HCT116 (cell line): ENCODE data around the gene MRPL18. TPM values are rescaled to one million over a fixed set of nuclear protein-coding genes. Genes with fewer than 3 reads are reported as not detected.

Experiments
- ATAC-seq: fragments of 200-7000 bp; cut with Tn5 transposase; 2 replicates; pipeline ENCODE4 v1.9.1; 2020; ENCODE audit warnings: mild to moderate bottlenecking, moderate library complexity
- BruUV-seq: library from RNA; stranded (reverse); fragments of 400-500 nt; replicated peaks from 2 replicates; lab custom pipeline; 2021; lab: Mats Ljungman, UMichigan
- CTCF ChIA-PET: fragments of 300-600 bp; sonication (Branson Sonifier 250); formaldehyde crosslinking; loops from one replicate; lab custom pipeline; 2021; ENCODE audit warnings: antibody characterized with exemption; lab: Charles Lee
- POLR2A ChIA-PET: fragments of 300-600, 350-600 bp; sonication (Branson Sonifier 250); formaldehyde crosslinking; loops from one replicate; lab custom pipeline; 2021; ENCODE audit warnings: antibody characterized with exemption; lab: Charles Lee
- RAD21 ChIA-PET, 2 experiments: fragments of 300-600 bp; sonication (Branson Sonifier 250); formaldehyde crosslinking; loops; one replicate each; lab custom pipeline; 2023; ENCODE audit warnings: low total read pairs in 2 of 2; ENCODE audit not compliant: uncharacterized antibody in 2 of 2, unreplicated experiment in 2 of 2, low non-redundant PET in 1 of 2; lab: Charles Lee
- DNase-seq: peaks from one replicate; pipeline ENCODE4 v3.0.0-alpha.2; 2010; ENCODE audit warnings: low read depth, low spot score
- H2AFZ ChIP-seq: fragments of 200-600 bp; shearing (Covaris generic), sonication (generic); 2 replicates; pipeline ENCODE4 v1.6.1; 2017; ENCODE audit warnings: low read depth, mixed run types, mixed read lengths, antibody characterized with exemption, low read length; ENCODE audit not compliant: poor library complexity, severe bottlenecking
- H3K27ac ChIP-seq: 2 replicates; pipeline ENCODE4 v1.5.1; 2012; ENCODE audit warnings: low read depth, low read length
- H3K27me3 ChIP-seq: fragments of 200-600 bp; sonication (generic); 2 replicates; pipeline ENCODE4 v1.6.1; 2016; ENCODE audit warnings: mixed run types, low read length, mixed read lengths; ENCODE audit not compliant: insufficient read depth
- H3K36me3 ChIP-seq, 2 experiments: fragments of 200-500 bp in 1 of 2; fragments of 200-600 bp in 1 of 2; sonication (Bioruptor generic) in 1 of 2; sonication (generic) in 1 of 2; 2 replicates each; pipeline versions ENCODE4 v1.5.1 to v1.6.1; 2014 to 2016; ENCODE audit warnings: low read length in 2 of 2, inconsistent platforms in 1 of 2, mixed read lengths in 1 of 2, mixed run types in 1 of 2; ENCODE audit not compliant: insufficient read depth in 2 of 2, control insufficient read depth in 1 of 2
- H3K4me1 ChIP-seq, 2 experiments: fragments of 200-600 bp in 1 of 2; sonication (generic) in 1 of 2; 2 replicates each; pipeline versions ENCODE4 v1.5.1 to v1.6.1; 2012 to 2017; ENCODE audit warnings: low read length in 2 of 2, inconsistent platforms in 1 of 2, mild to moderate bottlenecking in 1 of 2, mixed read lengths in 1 of 2, mixed run types in 1 of 2, moderate library complexity in 1 of 2; ENCODE audit not compliant: insufficient read depth in 2 of 2, control insufficient read depth in 1 of 2
- H3K4me2 ChIP-seq: fragments of 200-600 bp; sonication (generic); 2 replicates; pipeline ENCODE4 v1.6.1; 2017; ENCODE audit warnings: mixed run types, low read length, mixed read lengths
- H3K4me3 ChIP-seq, 2 experiments: fragments of 200-600 bp in 1 of 2; sonication (generic) in 1 of 2; replicated peaks in 1 of 2; 2 replicates each; pipeline ENCODE4 v1.5.1; 2011 to 2016; ENCODE audit warnings: low read length in 2 of 2, control low read depth in 1 of 2, low read depth in 1 of 2, mild to moderate bottlenecking in 1 of 2, mixed read lengths in 1 of 2, mixed run types in 1 of 2
- H3K79me2 ChIP-seq: fragments of 200-600 bp; sonication (generic); 2 replicates; pipeline ENCODE4 v1.6.1; 2017; ENCODE audit warnings: mild to moderate bottlenecking, mixed run types, low read length, moderate library complexity, mixed read lengths; ENCODE audit not compliant: insufficient read depth
- H3K9ac ChIP-seq: fragments of 200-600 bp; sonication (generic); 2 replicates; pipeline ENCODE4 v1.6.1; 2016; ENCODE audit warnings: low read length, mixed read lengths
- H3K9me2 ChIP-seq: fragments of 200-600 bp; sonication (generic), shearing (Covaris generic); 2 replicates; pipeline ENCODE4 v1.6.1; 2017; ENCODE audit warnings: mixed run types, mild to moderate bottlenecking, moderate library complexity; ENCODE audit not compliant: insufficient read depth
- H3K9me3 ChIP-seq, 2 experiments: fragments of 200-500 bp in 1 of 2; fragments of 200-600 bp in 1 of 2; sonication (Bioruptor generic) in 1 of 2; sonication (generic) in 1 of 2; 2 replicates each; pipeline ENCODE4 v1.6.1; 2014 to 2017; ENCODE audit warnings: low read length in 2 of 2, mixed read lengths in 2 of 2, inconsistent platforms in 1 of 2, low read depth in 1 of 2, mild to moderate bottlenecking in 1 of 2, mixed run types in 1 of 2, moderate library complexity in 1 of 2; ENCODE audit not compliant: control insufficient read depth in 1 of 2, insufficient read depth in 1 of 2
- H4K20me1 ChIP-seq: fragments of 200-600 bp; sonication (generic), shearing (Covaris generic); 2 replicates; pipeline ENCODE4 v1.6.1; 2017; ENCODE audit warnings: mixed run types, mild to moderate bottlenecking, moderate library complexity; ENCODE audit not compliant: insufficient read depth
- ATF3 ChIP-seq: IDR thresholded peaks from 2 replicates; pipeline ENCODE4 v1.6.1; 2012
- CBX3 ChIP-seq: IDR thresholded peaks from 2 replicates; pipeline ENCODE4 v1.6.1; 2012; ENCODE audit warnings: low read depth
- CEBPB ChIP-seq: IDR thresholded peaks from 2 replicates; pipeline ENCODE4 v1.6.1; 2012; ENCODE audit warnings: low read depth
- CTCF ChIP-seq, 3 experiments: fragments of 200-600 bp in 1 of 3; sonication (generic) in 1 of 3; IDR thresholded peaks in 2 of 3; conservative IDR thresholded peaks in 1 of 3; 2 replicates each; pipeline ENCODE4 v1.5.1; 2012 to 2017; ENCODE audit warnings: low read depth in 2 of 3, low read length in 2 of 3, antibody characterized with exemption in 1 of 3, borderline replicate concordance in 1 of 3, control low read depth in 1 of 3, mild to moderate bottlenecking in 1 of 3, mixed read lengths in 1 of 3, mixed run types in 1 of 3, moderate library complexity in 1 of 3; ENCODE audit not compliant: insufficient read depth in 1 of 3
- EGR1 ChIP-seq: IDR thresholded peaks from 2 replicates; pipeline ENCODE4 v1.6.1; 2012; ENCODE audit warnings: low read depth
- EZH2 ChIP-seq: fragments of 200-600 bp; sonication (generic); IDR thresholded peaks from 2 replicates; pipeline ENCODE4 v1.6.1; 2017; ENCODE audit warnings: antibody characterized with exemption, mixed run types
- EZH2phosphoT487 ChIP-seq: fragments of 200-600 bp; IDR thresholded peaks from 2 replicates; pipeline ENCODE4 v1.6.1; 2018; ENCODE audit warnings: antibody characterized with exemption, borderline replicate concordance
- FOSL1 ChIP-seq: IDR thresholded peaks from 2 replicates; pipeline ENCODE4 v1.6.1; 2012; ENCODE audit warnings: low read depth
- POLR2A ChIP-seq: IDR thresholded peaks from 2 replicates; pipeline ENCODE4 v1.7.0; 2011; ENCODE audit warnings: borderline replicate concordance; ENCODE audit not compliant: insufficient read depth, insufficient read length; ENCODE audit errors: extremely low read depth
- POLR2AphosphoS5 ChIP-seq: IDR thresholded peaks from 2 replicates; pipeline ENCODE4 v1.6.1; 2011; ENCODE audit warnings: mild to moderate bottlenecking, low read depth, low read length, moderate library complexity
- RAD21 ChIP-seq: IDR thresholded peaks from 2 replicates; pipeline ENCODE4 v1.6.1; 2012; ENCODE audit warnings: low read depth, mild to moderate bottlenecking
- REST ChIP-seq: IDR thresholded peaks from 2 replicates; pipeline ENCODE4 v1.6.1; 2012; ENCODE audit warnings: low read depth
- SIN3A ChIP-seq: IDR thresholded peaks from 2 replicates; pipeline ENCODE4 v1.6.1; 2012; ENCODE audit warnings: low read depth
- SP1 ChIP-seq: IDR thresholded peaks from 2 replicates; pipeline ENCODE4 v1.6.1; 2012; ENCODE audit warnings: low read depth
- SRF ChIP-seq: IDR thresholded peaks from 2 replicates; pipeline ENCODE4 v1.6.1; 2012; ENCODE audit warnings: low read depth
- TCF7L2 ChIP-seq: IDR thresholded peaks from 2 replicates; pipeline ENCODE4 v1.7.0; 2011; ENCODE audit warnings: borderline replicate concordance, inconsistent platforms; ENCODE audit not compliant: insufficient read depth, insufficient read length; ENCODE audit errors: extremely low read depth
- YY1 ChIP-seq: IDR thresholded peaks from 2 replicates; pipeline ENCODE4 v1.6.1; 2011; ENCODE audit warnings: low read length, low read depth, moderate library complexity, mild to moderate bottlenecking; ENCODE audit not compliant: insufficient replicate concordance; ENCODE audit errors: extremely low read depth
- ZBTB33 ChIP-seq: IDR thresholded peaks from 2 replicates; pipeline ENCODE4 v1.6.1; 2011; ENCODE audit warnings: mild to moderate bottlenecking, low read length, moderate library complexity; ENCODE audit not compliant: insufficient replicate concordance; ENCODE audit errors: extremely low read depth
- ZFX ChIP-seq: fragments of 450-650 bp; IDR thresholded peaks from 2 replicates; pipeline ENCODE4 v1.6.1; 2017
- ZNF274 ChIP-seq: fragments of 200-500 bp; sonication (Bioruptor generic); IDR thresholded peaks from 2 replicates; pipeline ENCODE4 v1.6.1; 2014; ENCODE audit warnings: mild to moderate bottlenecking, low read depth, low read length, inconsistent platforms
- intact Hi-C: fragments of 100-400 bp; cut with micrococcal nuclease; formaldehyde crosslinking; loops from 2 replicates; pipeline ENCODE4 v1.10.0; 2022
- total RNA-seq: library from RNA; stranded (reverse); gene quantifications from one replicate; pipeline ENCODE4 v1.2.1, GENCODE V29; 2021; ENCODE audit not compliant: unreplicated experiment

MRPL18 gene
- total RNA-seq, 1 experiment from 2014 or later = 106 TPM

GRCh38 chr6:159778542-159779103 is 11.6 kb upstream of the MRPL18 start:
- Histone ChIP-seq H3K9ac (no peak overlapping the region), H3K9me2 (no peaks in the 10 kb centered on the region), H3K4me2 (no peak overlapping the region), H4K20me1 (peaks cover 38% of the 10 kb centered on the region; the same call in 1 of the 2 replicates), H3K27me3 (no peaks in the 10 kb centered on the region), H3K36me3 (peaks cover 49 to 63% of the 10 kb centered on the region in 2 experiments), H3K4me1 (peaks cover 0 to 11% of the 10 kb centered on the region in 2 experiments; a peak in 2 of 4 replicates), H3K9me3 (no peaks in the 10 kb centered on the region), H3K4me3 (no peak overlapping the region), H2AFZ (no peak overlapping the region), H3K27ac (no peak overlapping the region), H3K79me2 (peaks cover 45% of the 10 kb centered on the region)
- no peak for ATAC-seq
- CTCF ChIA-PET = no interaction called here
- POLR2A ChIA-PET = no interaction called here
- no TSS peak for BruUV-seq
- no peak for DNase-seq
- RAD21 ChIA-PET = no interaction called here
- TF ChIP-seq TCF7L2 (no peak), CBX3 (no peak), RAD21 (no peak), POLR2AphosphoS5 (no peak), EZH2phosphoT487 (no peak), CEBPB (no peak), EGR1 (no peak), ZNF274 (no peak), SP1 (no peak), ZBTB33 (no peak), POLR2A (no peak), ATF3 (no peak), CTCF (IDR thresholded peaks at IDR 0.05 in 2 of 3, conservative IDR thresholded peaks at IDR 0.05 in 1 of 3; ENCODE audit: borderline replicate concordance in 1 of 3, insufficient read depth in 1 of 3, low read depth in 2 of 3, low read length in 2 of 3) (no peak), YY1 (no peak), FOSL1 (no peak), ZFX (no peak), SRF (no peak), SIN3A (no peak), EZH2 (no peak), REST (no peak)
- intact Hi-C loops = no loop called here
